ENCODE data around the gene STAP2.

- TF ChIP-seq CTCF (conservative IDR thresholded peaks at IDR 0.05; ENCODE audit: low read depth, low read length) (no peak), EZH2 (IDR thresholded peaks at IDR 0.05; ENCODE audit: low read length, unreplicated experiment) (no peak)
These were observed 15.5 kb downstream of the STAP2 start for GRCh38 chr19:4322942-4323665.

Measured in PC-3 (cell line).